ENCODE measurements around the gene PDYN. TPM values are rescaled to one million over a fixed set of nuclear protein-coding genes. Genes with fewer than 3 reads are reported as not detected.
"Not testable (repeated sequence)": the region's sequence is repeated elsewhere in the genome, so short reads cannot be mapped to it uniquely, and the experiment has no call there.

PDYN gene
- total RNA-seq (0.33 TPM), polyA plus RNA-seq (1.3 TPM)
- long read RNA-seq, donor 1, result 0 reads
- long read RNA-seq, donor 2, result 0 reads
- long read RNA-seq, donor 3, result 0 reads
- long read RNA-seq, donor 4, result 0 reads
- long read RNA-seq, donor 5, result 0 reads
- long read RNA-seq, donor 6, result 0 reads
- long read RNA-seq, donor 7, result 0 reads
- long read RNA-seq, donor 8, result 0 reads
- long read RNA-seq, donor 9, result 0 reads
- long read RNA-seq, donor 10, result 0 reads

- no peak for DNase-seq (ENCODE audit: low read depth in 6 of 9, low spot score in 9 of 9)
- H3K9me3 ChIP-seq (ENCODE audit: control insufficient read depth in 2 of 2, insufficient read depth in 1 of 2, low read length in 1 of 2), result no peaks in the 10 kb centered on the region
- WGBS, result 26% methylated on average over 9 of the region's 9 CpGs
- H3K4me3 ChIP-seq (ENCODE audit: low read length in 2 of 2), result no peak within 1 kb of the TSS
- H3K27ac ChIP-seq (ENCODE audit: low read depth in 1 of 2, low read length in 1 of 2), result no peak within 1 kb of the TSS
- H3K27me3 ChIP-seq (ENCODE audit: control insufficient read depth in 2 of 2, insufficient read depth in 1 of 2, low read length in 1 of 2), result peaks cover 0 to 16% of the 10 kb centered on the region in 2 donors
- H3K36me3 ChIP-seq (ENCODE audit: control insufficient read depth in 2 of 2, insufficient read depth in 2 of 2, low read length in 1 of 2), result no peaks in the 10 kb centered on the region
- no peaks in the 10 kb centered on the region for H3K4me1 ChIP-seq (ENCODE audit: control insufficient read depth in 2 of 2, insufficient read depth in 2 of 2, low read length in 2 of 2)
Measured at GRCh38 chr20:1993986-1994385, at the start of gene PDYN. Gene PDYN, minus strand, starts transcription at chr20:1994058. Its CDS starts 10,974 bp downstream, at chr20:1983084.

GRCh38 chr20:2042400-2042799 lies 48.5 kb upstream of the PDYN start:
- Histone ChIP-seq H3K4me1 (ENCODE audit: control insufficient read depth in 2 of 2, insufficient read depth in 2 of 2, low read length in 2 of 2) (no peaks in the 10 kb centered on the region), H3K27me3 (ENCODE audit: control insufficient read depth in 2 of 2, insufficient read depth in 1 of 2, low read length in 1 of 2) (no peaks in the 10 kb centered on the region), H3K9me3 (ENCODE audit: control insufficient read depth in 2 of 2, insufficient read depth in 1 of 2, low read length in 1 of 2) (no peaks in the 10 kb centered on the region), H3K36me3 (ENCODE audit: control insufficient read depth in 2 of 2, insufficient read depth in 2 of 2, low read length in 1 of 2) (no peaks in the 10 kb centered on the region), H3K27ac (ENCODE audit: low read depth in 1 of 2, low read length in 1 of 2) (no peak overlapping the region), H3K4me3 (ENCODE audit: low read length in 2 of 2) (no peak overlapping the region)
- DNase-seq (ENCODE audit: low read depth in 6 of 9, low spot score in 9 of 9), result no peak
- 82% methylated on average over 6 of the region's 6 CpGs for WGBS

GRCh38 chr20:2038161-2038560 lies 44.3 kb upstream of the PDYN start:
- H3K4me1 ChIP-seq (ENCODE audit: control insufficient read depth in 2 of 2, insufficient read depth in 2 of 2, low read length in 2 of 2), result no peaks in the 10 kb centered on the region
- WGBS, result 30% methylated on average over 3 of the region's 3 CpGs
- H3K36me3 ChIP-seq (ENCODE audit: control insufficient read depth in 2 of 2, insufficient read depth in 2 of 2, low read length in 1 of 2), result no peaks in the 10 kb centered on the region
- H3K27ac ChIP-seq (ENCODE audit: low read depth in 1 of 2, low read length in 1 of 2), result no peak overlapping the region
- no peaks in the 10 kb centered on the region for H3K9me3 ChIP-seq (ENCODE audit: control insufficient read depth in 2 of 2, insufficient read depth in 1 of 2, low read length in 1 of 2)
- H3K27me3 ChIP-seq (ENCODE audit: control insufficient read depth in 2 of 2, insufficient read depth in 1 of 2, low read length in 1 of 2), result no peaks in the 10 kb centered on the region
- no peak for DNase-seq (ENCODE audit: low read depth in 6 of 9, low spot score in 9 of 9)
- no peak overlapping the region for H3K4me3 ChIP-seq (ENCODE audit: low read length in 2 of 2)

GRCh38 chr20:2037296-2037914 lies 43.5 kb upstream of the PDYN start:
- Histone ChIP-seq H3K27ac (ENCODE audit: low read depth in 1 of 2, low read length in 1 of 2) (no peak overlapping the region), H3K4me3 (ENCODE audit: low read length in 2 of 2) (no peak overlapping the region), H3K27me3 (ENCODE audit: control insufficient read depth in 2 of 2, insufficient read depth in 1 of 2, low read length in 1 of 2) (no peaks in the 10 kb centered on the region), H3K9me3 (ENCODE audit: control insufficient read depth in 2 of 2, insufficient read depth in 1 of 2, low read length in 1 of 2) (no peaks in the 10 kb centered on the region), H3K36me3 (ENCODE audit: control insufficient read depth in 2 of 2, insufficient read depth in 2 of 2, low read length in 1 of 2) (no peaks in the 10 kb centered on the region), H3K4me1 (ENCODE audit: control insufficient read depth in 2 of 2, insufficient read depth in 2 of 2, low read length in 2 of 2) (no peaks in the 10 kb centered on the region)
- 88% methylated on average over 4 of the region's 4 CpGs for WGBS
- DNase-seq (ENCODE audit: low read depth in 6 of 9, low spot score in 9 of 9), result no peak

GRCh38 chr20:2036357-2036756 lies 42.5 kb upstream of the PDYN start:
- H3K36me3 ChIP-seq (ENCODE audit: control insufficient read depth in 2 of 2, insufficient read depth in 2 of 2, low read length in 1 of 2); H3K27me3 ChIP-seq (ENCODE audit: control insufficient read depth in 2 of 2, insufficient read depth in 1 of 2, low read length in 1 of 2); DNase-seq (ENCODE audit: low read depth in 6 of 9, low spot score in 9 of 9); H3K9me3 ChIP-seq (ENCODE audit: control insufficient read depth in 2 of 2, insufficient read depth in 1 of 2, low read length in 1 of 2); H3K4me1 ChIP-seq (ENCODE audit: control insufficient read depth in 2 of 2, insufficient read depth in 2 of 2, low read length in 2 of 2); H3K27ac ChIP-seq (ENCODE audit: low read depth in 1 of 2, low read length in 1 of 2); H3K4me3 ChIP-seq (ENCODE audit: low read length in 2 of 2): not testable (repeated sequence)
- 97% methylated on average over 4 of the region's 4 CpGs for WGBS

GRCh38 chr20:2032168-2032567 lies 38.3 kb upstream of the PDYN start:
- H3K4me3 ChIP-seq (ENCODE audit: low read length in 2 of 2), result no peak overlapping the region
- peaks cover 0 to 2% of the 10 kb centered on the region in 2 donors for H3K9me3 ChIP-seq (ENCODE audit: control insufficient read depth in 2 of 2, insufficient read depth in 1 of 2, low read length in 1 of 2)
- WGBS, result 60% methylated on average over 5 of the region's 5 CpGs
- no peak for DNase-seq (ENCODE audit: low read depth in 6 of 9, low spot score in 9 of 9)
- no peak overlapping the region for H3K27ac ChIP-seq (ENCODE audit: low read depth in 1 of 2, low read length in 1 of 2)
- H3K27me3 ChIP-seq (ENCODE audit: control insufficient read depth in 2 of 2, insufficient read depth in 1 of 2, low read length in 1 of 2), result no peaks in the 10 kb centered on the region
- H3K36me3 ChIP-seq (ENCODE audit: control insufficient read depth in 2 of 2, insufficient read depth in 2 of 2, low read length in 1 of 2), result no peaks in the 10 kb centered on the region
- no peaks in the 10 kb centered on the region for H3K4me1 ChIP-seq (ENCODE audit: control insufficient read depth in 2 of 2, insufficient read depth in 2 of 2, low read length in 2 of 2)

- Histone ChIP-seq H3K27me3 (ENCODE audit: control insufficient read depth in 2 of 2, insufficient read depth in 1 of 2, low read length in 1 of 2) (no peaks in the 10 kb centered on the region), H3K4me1 (ENCODE audit: control insufficient read depth in 2 of 2, insufficient read depth in 2 of 2, low read length in 2 of 2) (no peaks in the 10 kb centered on the region), H3K9me3 (ENCODE audit: control insufficient read depth in 2 of 2, insufficient read depth in 1 of 2, low read length in 1 of 2) (peaks cover 1 to 16% of the 10 kb centered on the region in 2 donors), H3K36me3 (ENCODE audit: control insufficient read depth in 2 of 2, insufficient read depth in 2 of 2, low read length in 1 of 2) (no peaks in the 10 kb centered on the region), H3K27ac (ENCODE audit: low read depth in 1 of 2, low read length in 1 of 2) (no peak overlapping the region), H3K4me3 (ENCODE audit: low read length in 2 of 2) (no peak overlapping the region)
- WGBS, result 96% methylated on average over 4 of the region's 4 CpGs
- DNase-seq (ENCODE audit: low read depth in 6 of 9, low spot score in 9 of 9), result no peak
Measured at GRCh38 chr20:2026514-2026913, 32.7 kb upstream of the PDYN start.

- DNase-seq (ENCODE audit: low read depth in 6 of 9, low spot score in 9 of 9), result no peak
- Histone ChIP-seq H3K4me3 (ENCODE audit: low read length in 2 of 2) (no peak overlapping the region), H3K4me1 (ENCODE audit: control insufficient read depth in 2 of 2, insufficient read depth in 2 of 2, low read length in 2 of 2) (no peaks in the 10 kb centered on the region), H3K36me3 (ENCODE audit: control insufficient read depth in 2 of 2, insufficient read depth in 2 of 2, low read length in 1 of 2) (no peaks in the 10 kb centered on the region), H3K9me3 (ENCODE audit: control insufficient read depth in 2 of 2, insufficient read depth in 1 of 2, low read length in 1 of 2) (peaks cover 1 to 16% of the 10 kb centered on the region in 2 donors), H3K27me3 (ENCODE audit: control insufficient read depth in 2 of 2, insufficient read depth in 1 of 2, low read length in 1 of 2) (no peaks in the 10 kb centered on the region), H3K27ac (ENCODE audit: low read depth in 1 of 2, low read length in 1 of 2) (no peak overlapping the region)
- 79% methylated on average over 9 of the region's 9 CpGs for WGBS
Measured at GRCh38 chr20:2026004-2026403, 32.1 kb upstream of the PDYN start.

- DNase-seq (ENCODE audit: low read depth in 6 of 9, low spot score in 9 of 9), result no peak
- peaks cover 1 to 16% of the 10 kb centered on the region in 2 donors for H3K9me3 ChIP-seq (ENCODE audit: control insufficient read depth in 2 of 2, insufficient read depth in 1 of 2, low read length in 1 of 2)
- no peaks in the 10 kb centered on the region for H3K27me3 ChIP-seq (ENCODE audit: control insufficient read depth in 2 of 2, insufficient read depth in 1 of 2, low read length in 1 of 2)
- 43% methylated on average over 4 of the region's 4 CpGs for WGBS
- H3K4me1 ChIP-seq (ENCODE audit: control insufficient read depth in 2 of 2, insufficient read depth in 2 of 2, low read length in 2 of 2), result no peaks in the 10 kb centered on the region
- no peaks in the 10 kb centered on the region for H3K36me3 ChIP-seq (ENCODE audit: control insufficient read depth in 2 of 2, insufficient read depth in 2 of 2, low read length in 1 of 2)
- no peak overlapping the region for H3K4me3 ChIP-seq (ENCODE audit: low read length in 2 of 2)
- H3K27ac ChIP-seq (ENCODE audit: low read depth in 1 of 2, low read length in 1 of 2), result no peak overlapping the region
Measured at GRCh38 chr20:2023151-2023550, 29.3 kb upstream of the PDYN start.

Data from thymus (tissue), 14 donors.